ENCODE measurements around the gene PRAMEF1.

DNA sequence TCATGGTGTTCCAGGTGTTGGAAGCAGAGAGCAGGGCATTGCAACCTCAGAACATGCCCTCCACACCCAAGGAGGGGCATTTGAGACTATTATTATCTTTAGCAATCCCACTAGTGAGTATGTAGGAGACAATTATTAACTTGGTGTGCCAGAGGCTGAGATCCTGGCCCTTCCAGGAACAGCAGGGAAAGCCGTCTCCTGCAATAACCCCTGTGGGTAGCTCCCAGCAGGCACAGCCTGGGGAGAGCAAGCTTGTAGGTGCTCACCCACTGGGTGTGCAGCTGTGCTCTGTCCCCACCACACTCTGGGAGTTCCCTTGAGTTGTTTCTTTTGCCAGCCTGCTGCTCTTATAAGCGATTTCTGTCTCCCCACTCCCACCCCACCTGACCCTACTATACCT, 34.9 kb upstream of the PRAMEF1 start:
- TF ChIP-seq, protein P1, sequence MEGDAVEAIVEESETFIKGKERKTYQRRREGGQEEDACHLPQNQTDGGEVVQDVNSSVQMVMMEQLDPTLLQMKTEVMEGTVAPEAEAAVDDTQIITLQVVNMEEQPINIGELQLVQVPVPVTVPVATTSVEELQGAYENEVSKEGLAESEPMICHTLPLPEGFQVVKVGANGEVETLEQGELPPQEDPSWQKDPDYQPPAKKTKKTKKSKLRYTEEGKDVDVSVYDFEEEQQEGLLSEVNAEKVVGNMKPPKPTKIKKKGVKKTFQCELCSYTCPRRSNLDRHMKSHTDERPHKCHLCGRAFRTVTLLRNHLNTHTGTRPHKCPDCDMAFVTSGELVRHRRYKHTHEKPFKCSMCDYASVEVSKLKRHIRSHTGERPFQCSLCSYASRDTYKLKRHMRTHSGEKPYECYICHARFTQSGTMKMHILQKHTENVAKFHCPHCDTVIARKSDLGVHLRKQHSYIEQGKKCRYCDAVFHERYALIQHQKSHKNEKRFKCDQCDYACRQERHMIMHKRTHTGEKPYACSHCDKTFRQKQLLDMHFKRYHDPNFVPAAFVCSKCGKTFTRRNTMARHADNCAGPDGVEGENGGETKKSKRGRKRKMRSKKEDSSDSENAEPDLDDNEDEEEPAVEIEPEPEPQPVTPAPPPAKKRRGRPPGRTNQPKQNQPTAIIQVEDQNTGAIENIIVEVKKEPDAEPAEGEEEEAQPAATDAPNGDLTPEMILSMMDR (conservative IDR thresholded peaks at IDR 0.05; ENCODE audit: low read length), result no peak
- TF ChIP-seq EZH2phosphoT487 (IDR thresholded peaks at IDR 0.05; ENCODE audit: borderline replicate concordance, low read depth, low read length), result no peak

Data from OCI-LY7 (cell line).